ELF-1 (cell line): Measurements from ENCODE around the gene NXF3.
"Not testable (repeated sequence)": the region's sequence is repeated elsewhere in the genome, so short reads cannot be mapped to it uniquely, and the experiment has no call there.

Experiments
- DNase-seq: peaks from one replicate; pipeline ENCODE4 v3.0.0-alpha.2; 2016; ENCODE audit warnings: low read depth, low spot score

The NXF3 gene

DNA sequence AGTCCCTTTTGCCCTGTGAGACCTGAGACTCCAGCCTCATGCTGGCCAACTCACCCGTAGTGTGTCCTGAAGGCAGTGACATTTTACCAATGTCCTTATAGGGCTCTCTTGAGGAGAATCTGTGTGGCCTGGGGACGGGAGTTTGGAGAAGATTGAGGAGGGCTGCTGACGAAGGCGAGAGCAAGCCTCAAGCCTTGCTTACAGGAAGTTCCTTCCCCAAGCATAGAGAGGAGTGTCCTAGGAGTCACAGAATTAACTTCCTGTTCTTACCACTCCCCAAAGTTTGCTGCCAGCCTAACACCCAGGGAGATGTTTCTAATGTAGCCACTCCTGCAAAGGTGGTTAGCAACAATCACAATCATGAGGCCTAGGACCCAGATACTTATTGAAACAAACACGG is at the start of gene NXF3:
NXF3 (minus strand) TSS at position 202 of the 400 bp plus-strand sequence; CDS start at position 82, 120 bp downstream.
- no peak for DNase-seq

GRCh38 chrX:103136528-103136927 is 43.6 kb upstream of the NXF3 start:
- DNase-seq = not testable (repeated sequence)

GRCh38 chrX:103124284-103124683 is 31.3 kb upstream of the NXF3 start:
- no peak for DNase-seq

DNA sequence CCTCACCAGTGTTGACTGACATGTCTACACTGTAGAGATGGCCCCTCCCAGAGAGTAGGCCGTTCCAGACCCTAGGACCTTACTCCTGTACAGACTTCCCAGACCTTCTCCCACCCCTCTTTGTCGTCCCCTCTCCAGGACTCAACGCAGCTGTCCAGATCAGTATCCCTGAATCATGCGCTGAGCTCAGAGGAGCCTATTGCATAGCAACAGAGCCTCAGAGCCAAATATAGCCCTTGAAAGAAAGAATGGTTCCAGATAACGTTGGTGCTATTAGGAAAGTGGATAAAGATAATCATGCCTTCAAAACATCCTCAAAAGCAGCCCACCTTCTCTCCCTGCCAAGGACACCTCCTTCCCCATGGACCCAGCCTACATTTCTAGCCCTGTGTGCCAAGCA is 27.8 kb upstream of the NXF3 start:
- DNase-seq = no peak

- not testable (repeated sequence) for DNase-seq
Measured at GRCh38 chrX:103116970-103117369, 24.0 kb upstream of the NXF3 start.

- DNase-seq = not testable (repeated sequence)
Measured at GRCh38 chrX:103109497-103109896, 16.6 kb upstream of the NXF3 start.

- DNase-seq = no peak
Measured at GRCh38 chrX:103107836-103108235, 14.9 kb upstream of the NXF3 start.

DNA sequence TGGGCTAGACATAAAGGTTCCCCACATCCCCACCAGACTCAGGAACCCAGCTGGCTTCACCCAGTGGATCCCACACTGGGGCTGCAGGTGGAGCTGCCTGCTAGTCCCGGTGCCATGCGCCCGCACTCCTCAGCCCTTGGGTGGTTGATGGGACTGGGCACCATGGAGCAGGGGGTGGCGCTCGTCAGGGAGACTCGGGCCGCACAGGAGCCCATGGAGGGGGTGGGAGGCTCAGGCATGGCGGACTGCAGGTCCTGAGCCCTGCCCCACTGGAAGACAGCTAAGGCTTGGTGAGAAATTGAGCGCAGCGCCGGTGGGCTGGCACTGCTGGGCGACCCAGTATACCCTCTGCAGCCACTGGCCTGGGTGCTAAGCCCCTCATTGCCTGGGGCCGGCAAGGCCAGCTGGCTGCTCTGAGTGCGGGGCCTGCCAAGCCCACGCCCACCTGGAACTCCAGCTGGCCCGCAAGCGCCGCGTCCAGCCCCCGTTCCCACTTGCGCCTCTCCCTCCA is 14.3 kb upstream of the NXF3 start:
- not testable (repeated sequence) for DNase-seq

DNA sequence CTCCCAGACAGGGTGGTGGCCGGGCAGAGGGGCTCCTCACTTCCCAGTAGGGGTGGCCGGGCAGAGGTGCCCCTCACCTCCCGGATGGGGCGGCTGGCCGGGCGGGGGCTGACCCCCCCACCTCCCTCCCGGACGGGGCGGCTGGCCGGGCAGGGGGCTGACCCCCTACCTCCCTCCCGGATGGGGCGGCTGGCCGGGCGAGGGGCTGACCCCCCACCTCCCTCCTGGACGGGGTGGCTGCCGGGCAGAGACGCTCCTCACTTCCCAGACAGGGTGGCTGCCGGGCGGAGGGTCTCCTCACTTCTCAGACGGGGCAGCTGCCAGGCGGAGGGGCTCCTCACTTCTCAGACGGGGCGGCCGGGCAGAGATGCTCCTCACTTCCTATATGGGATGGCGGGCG is 11.4 kb upstream of the NXF3 start:
- not testable (repeated sequence) for DNase-seq

DNA sequence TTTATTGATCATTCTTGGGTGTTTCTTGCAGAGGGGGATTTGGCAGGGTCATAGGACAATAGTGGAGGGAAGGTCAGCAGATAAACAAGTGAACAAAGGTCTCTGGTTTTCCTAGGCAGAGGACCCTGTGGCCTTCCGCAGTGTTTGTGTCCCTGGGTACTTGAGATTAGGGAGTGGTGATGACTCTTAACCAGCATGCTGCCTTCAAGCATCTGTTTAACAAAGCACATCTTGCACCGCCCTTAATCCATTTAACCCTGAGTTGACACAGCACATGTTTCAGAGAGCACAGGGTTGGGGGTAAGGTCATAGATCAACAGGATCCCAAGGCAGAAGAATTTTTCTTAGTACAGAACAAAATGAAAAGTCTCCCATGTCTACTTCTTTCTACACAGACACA is 10.9 kb upstream of the NXF3 start:
- DNase-seq = not testable (repeated sequence)

DNA sequence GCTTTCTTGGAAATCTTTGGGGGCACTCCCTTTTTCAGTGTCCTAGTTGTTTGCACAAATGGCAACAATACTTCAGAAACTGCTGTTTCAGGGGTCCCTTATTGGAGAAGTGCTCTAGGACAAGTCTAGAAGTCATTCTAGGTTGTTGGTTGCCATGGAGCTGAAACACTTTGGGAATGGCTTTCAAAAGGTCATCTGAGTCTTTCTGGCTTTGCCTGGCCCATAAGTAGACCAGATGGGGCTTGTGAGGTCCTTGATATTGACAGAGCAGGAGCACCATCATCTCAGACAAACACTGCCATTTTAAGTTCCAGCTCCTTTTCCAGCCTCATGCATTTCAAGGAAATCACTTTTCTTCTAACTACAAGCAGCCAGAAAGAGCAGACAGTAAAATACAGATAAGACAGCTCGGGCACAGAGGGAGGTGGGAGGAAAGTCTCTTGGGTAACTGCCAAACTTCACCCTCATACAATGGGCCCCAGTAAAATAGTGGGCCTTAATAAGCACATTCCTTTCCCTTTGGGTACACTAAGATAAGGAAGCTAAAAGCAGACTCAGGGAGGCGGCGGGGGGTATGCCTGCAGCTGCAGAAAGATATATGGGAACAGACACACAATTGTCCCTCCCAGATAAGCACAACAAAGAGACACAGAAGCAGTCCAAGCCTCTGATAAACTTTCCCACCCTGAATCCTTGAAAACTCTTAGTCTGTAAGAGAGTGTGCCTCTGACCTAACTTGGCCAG is 8.5 kb upstream of the NXF3 start:
- DNase-seq = peak; percentile 62

GRCh38 chrX:103100484-103100883 is 7.5 kb upstream of the NXF3 start:
- DNase-seq = no peak

DNA sequence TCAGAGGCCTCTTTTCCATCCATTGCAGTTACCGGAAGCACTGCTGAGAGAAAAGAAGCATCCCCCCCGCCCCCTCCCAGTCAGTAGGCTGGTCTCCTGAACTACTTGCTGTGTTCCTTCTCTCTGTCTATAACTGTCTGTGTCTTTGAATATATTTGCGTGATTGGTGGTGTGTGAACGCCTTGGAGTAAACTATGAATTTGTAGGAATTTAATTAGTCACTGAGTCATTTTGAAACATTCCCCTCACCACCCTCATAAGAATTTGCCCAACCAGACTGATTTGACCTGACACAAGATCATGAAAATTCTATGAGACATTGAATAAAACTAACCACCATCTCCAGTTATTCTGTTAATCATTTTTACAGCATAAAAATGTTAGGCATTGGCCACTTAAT is 6.7 kb upstream of the NXF3 start:
- no peak for DNase-seq

DNA sequence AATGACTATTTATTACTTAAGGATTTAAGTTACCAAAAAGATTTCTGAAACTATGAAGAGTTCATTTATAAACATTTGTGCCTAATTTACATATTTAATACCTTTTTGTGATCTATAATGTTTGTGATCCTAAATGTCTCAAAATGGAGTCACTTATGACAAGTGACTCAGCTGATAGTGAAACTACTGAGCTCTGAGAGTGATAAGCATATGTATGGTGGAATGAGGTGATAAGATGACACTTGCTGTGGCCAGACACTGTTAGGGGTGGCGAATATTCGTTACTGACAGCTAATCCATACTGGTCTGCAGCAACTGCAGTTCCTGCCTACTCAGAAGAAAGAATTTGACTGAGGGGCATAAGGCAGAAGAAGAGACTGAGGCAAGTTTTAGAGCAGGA is 5.5 kb upstream of the NXF3 start:
- no peak for DNase-seq

GRCh38 chrX:103081051-103081450 is 11.9 kb downstream of the NXF3 start:
- no peak for DNase-seq

DNA sequence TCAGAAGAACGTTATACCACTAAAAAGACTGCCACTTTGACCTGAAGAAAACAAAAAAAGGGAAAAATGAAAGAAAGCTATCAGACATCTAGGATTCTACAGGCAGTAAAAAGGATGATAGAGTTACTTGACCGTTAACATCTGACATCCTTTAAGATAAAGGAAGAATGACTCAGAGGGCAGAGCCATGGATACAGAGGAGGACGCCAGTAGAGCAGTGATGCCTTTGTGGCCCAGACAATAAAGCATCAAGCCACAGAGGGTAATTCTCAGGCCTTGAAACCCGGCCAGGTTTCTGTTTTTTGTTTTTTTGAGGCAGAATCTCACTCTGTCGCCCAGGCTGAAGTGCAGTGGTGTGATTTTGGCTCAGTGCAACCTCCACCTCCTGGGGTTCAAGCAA is 19.5 kb downstream of the NXF3 start:
- DNase-seq = no peak

GRCh38 chrX:103066606-103067005 is 26.3 kb downstream of the NXF3 start:
- DNase-seq = no peak

DNA sequence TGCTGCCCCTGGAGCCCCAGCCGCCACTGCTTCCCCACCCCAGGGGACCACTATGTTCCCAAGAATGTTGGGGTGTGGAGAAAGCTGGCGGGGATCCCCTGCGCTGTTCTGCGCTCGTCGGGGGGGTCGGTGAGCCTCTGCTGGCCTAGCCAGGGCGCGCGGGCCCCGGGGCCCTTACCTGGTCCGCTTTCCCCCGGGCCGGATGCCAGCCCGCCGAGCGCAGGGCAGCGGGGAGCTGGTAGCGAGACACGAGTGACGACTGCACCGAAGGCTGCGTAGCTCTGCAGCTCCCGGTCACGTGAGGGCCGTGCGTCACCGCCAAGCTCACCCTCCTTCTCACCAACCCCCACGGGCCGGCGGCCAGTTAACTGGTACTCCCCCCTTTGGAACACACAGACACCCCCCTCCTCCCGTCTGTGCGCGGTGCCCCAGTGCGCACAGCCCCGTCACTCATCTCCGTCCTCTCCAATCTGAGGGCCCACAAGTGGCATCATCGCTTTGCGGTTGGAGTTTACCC is 29.0 kb downstream of the NXF3 start, which contains the start of gene BEX1:
BEX1 (minus strand) TSS at position 254 of the 517 bp plus-strand sequence. CDS start 897 bp downstream, outside the sequence.
- peak; percentile 56 for DNase-seq

GRCh38 chrX:103063191-103063845 is 29.6 kb downstream of the NXF3 start:
- peak; percentile 49 for DNase-seq

- no peak for DNase-seq
Measured at GRCh38 chrX:103061486-103061885, 31.5 kb downstream of the NXF3 start.

DNA sequence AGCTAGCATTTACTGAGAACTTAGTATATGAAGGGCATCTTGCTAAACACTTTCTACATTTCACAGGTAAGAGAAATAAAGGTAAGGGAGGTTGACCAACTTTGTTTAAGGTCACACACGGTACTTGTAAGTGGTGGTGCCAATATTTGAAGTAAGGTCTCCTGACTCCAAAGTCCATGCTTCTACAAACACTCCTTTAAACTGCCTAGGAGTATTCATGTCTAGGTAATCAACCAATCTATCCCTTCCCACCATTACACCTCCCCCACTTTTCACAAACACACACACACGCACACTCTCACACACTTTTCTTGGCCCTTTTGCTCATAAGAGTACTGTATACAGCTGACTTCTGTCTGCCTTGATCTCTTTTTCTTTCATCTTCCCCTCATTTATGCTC is 36.0 kb downstream of the NXF3 start:
- DNase-seq = no peak

DNA sequence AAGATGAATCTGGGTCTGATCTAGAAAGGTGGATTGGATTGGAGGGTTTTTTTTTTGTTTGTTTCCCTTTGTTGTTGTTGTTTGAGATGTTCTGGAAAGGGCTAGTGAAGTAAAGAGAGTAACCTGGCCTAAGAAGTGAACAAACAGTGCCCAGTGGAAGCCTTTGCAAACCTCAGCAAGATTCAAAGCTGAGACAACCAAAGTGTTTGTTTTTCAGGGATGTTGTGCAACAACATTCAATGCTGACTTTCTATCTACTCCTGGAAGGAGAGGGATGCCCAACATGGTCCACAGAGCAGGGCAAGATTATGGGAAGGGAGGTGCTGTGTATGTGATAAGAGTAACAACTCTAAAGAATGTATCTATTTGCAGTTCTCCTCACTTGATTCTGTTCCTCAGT is 40.3 kb downstream of the NXF3 start:
- DNase-seq = no peak
